Upper lobe of left lung (tissue), 4 donors: ENCODE results near the gene OXSR1.

Experiments used
- CTCF ChIP-seq, 6 experiments: fragments of 450-650 bp in 4 of 6; fragments of 200-600 bp in 2 of 6; sonication (generic) in 2 of 6; IDR thresholded peaks; one replicate each; pipeline ENCODE4 v1.5.1; 2016 to 2019; ENCODE audit warnings: antibody characterized with exemption in 6 of 6
- POLR2AphosphoS5 ChIP-seq, 2 donors: sonication (generic); formaldehyde crosslinking; IDR thresholded peaks; one replicate each; pipeline ENCODE4 v1.5.1; 2017; ENCODE audit warnings: antibody characterized with exemption in 2 of 2

GRCh38 chr3:38141952-38142273 lies 23.4 kb upstream of the OXSR1 start:
- TF ChIP-seq CTCF (IDR thresholded peaks at IDR 0.05) (no peak), POLR2AphosphoS5 (IDR thresholded peaks at IDR 0.05) (no peak)
